Muscle of back (tissue), 11 donors: ENCODE measurements around the gene SLC2A9. TPM values are rescaled to one million over a fixed set of nuclear protein-coding genes. Genes with fewer than 3 reads are reported as not detected.

ENCODE experiments used
- DNase-seq, 3 donors: peaks; one replicate each; pipeline versions ENCODE4 v3.0.0 to v3.0.0-alpha.2; 2013
- polyA plus RNA-seq, 10 donors: library from polyadenylated mRNA; unstranded; fragments of 120-200 nt; gene quantifications; one replicate each; pipeline ENCODE4 v1.2.1, GENCODE V29; 2013; ENCODE audit not compliant: insufficient read length in 10 of 10

The SLC2A9 gene
- polyA plus RNA-seq, 10 donors, result 3.0 to 7.7 (median 4.4) TPM

GRCh38 chr4:10020106-10020505 is 1.2 kb downstream of the SLC2A9 start:
- no peak for DNase-seq

- DNase-seq, result no peak
Observed at GRCh38 chr4:10019521-10020051, 1.7 kb downstream of the SLC2A9 start.

GRCh38 chr4:10018818-10019461 is 2.4 kb downstream of the SLC2A9 start:
- DNase-seq, result peak; percentile 94 to 99 (median 96)

GRCh38 chr4:10017037-10017893 is 4.0 kb downstream of the SLC2A9 start:
- DNase-seq, result no peak

GRCh38 chr4:10016169-10016568 is 5.1 kb downstream of the SLC2A9 start:
- DNase-seq, result no peak

- DNase-seq, result peak in 1 of 3 donors; percentile 59
Observed at GRCh38 chr4:10015140-10015753, 6.0 kb downstream of the SLC2A9 start.

GRCh38 chr4:10013722-10014121 is 7.6 kb downstream of the SLC2A9 start:
- no peak for DNase-seq

GRCh38 chr4:10011885-10012284 is 9.4 kb downstream of the SLC2A9 start:
- DNase-seq, result no peak

GRCh38 chr4:10011277-10011676 is 10.0 kb downstream of the SLC2A9 start:
- no peak for DNase-seq

- no peak for DNase-seq
Observed at GRCh38 chr4:10009861-10010500, 11.3 kb downstream of the SLC2A9 start.

GRCh38 chr4:10008609-10009005 is 12.7 kb downstream of the SLC2A9 start:
- no peak for DNase-seq

- peak; percentile 79 to 96 (median 92) for DNase-seq
Observed at GRCh38 chr4:10007793-10008608, 13.3 kb downstream of the SLC2A9 start.

GRCh38 chr4:10007436-10007740 is 13.9 kb downstream of the SLC2A9 start:
- no peak for DNase-seq

GRCh38 chr4:10006601-10007435 is 14.5 kb downstream of the SLC2A9 start:
- peak in 1 of 3 donors; percentile 50 for DNase-seq

GRCh38 chr4:10006231-10006600 is 15.1 kb downstream of the SLC2A9 start:
- DNase-seq, result peak in 1 of 3 donors; percentile 72

- DNase-seq, result no peak
Observed at GRCh38 chr4:10005632-10006031, 15.7 kb downstream of the SLC2A9 start.

GRCh38 chr4:10003666-10004065 is 17.6 kb downstream of the SLC2A9 start:
- no peak for DNase-seq

GRCh38 chr4:10002278-10002677 is 19.0 kb downstream of the SLC2A9 start:
- DNase-seq, result no peak

- no peak for DNase-seq
Observed at GRCh38 chr4:10001757-10002156, 19.5 kb downstream of the SLC2A9 start.

GRCh38 chr4:9999956-10000561 is 21.2 kb downstream of the SLC2A9 start:
- DNase-seq, result no peak
